H1 (cell line): Measurements from ENCODE around the gene OR6K6. TPM values are rescaled to one million over a fixed set of nuclear protein-coding genes. Genes with fewer than 3 reads are reported as not detected.

ENCODE experiments used
- ATF2 ChIP-seq: IDR thresholded peaks from 2 replicates; pipeline ENCODE4 v1.6.1; 2012; ENCODE audit warnings: low read length, inconsistent platforms
- CEBPB ChIP-seq: IDR thresholded peaks from 2 replicates; pipeline ENCODE4 v1.6.1; 2012; ENCODE audit warnings: low read depth, low read length
- KDM4A ChIP-seq: IDR thresholded peaks from one replicate; pipeline ENCODE4 v1.7.1; 2012; ENCODE audit warnings: low read depth, mild to moderate bottlenecking, moderate library complexity, low read length, inconsistent platforms; ENCODE audit not compliant: severe bottlenecking
- RBBP5 ChIP-seq: IDR thresholded peaks from 2 replicates; pipeline ENCODE4 v1.7.1; 2012; ENCODE audit warnings: low read depth, mild to moderate bottlenecking, inconsistent platforms, low read length, moderate library complexity, borderline replicate concordance
- polyA plus RNA-seq, 7 experiments: library from polyadenylated mRNA; depleted of rRNA in 3 of 7; stranded (reverse) in 5 of 7; unstranded in 2 of 7; fragments of >200 nt in 5 of 7; fragments of 200-250 nt in 2 of 7; gene quantifications; 1 replicate in 5 of 7; 2 replicates in 1 of 7; 4 replicates in 1 of 7; pipeline versions ENCODE4 v1.2.1 to v1.2.3, GENCODE V29; 2011 to 2013; ENCODE audit warnings: missing spikeins in 2 of 7, mixed read lengths in 2 of 7
- total RNA-seq: library from RNA; stranded (reverse); fragmentation: NEBNext Ultra II Directional; extraction: Animal tissue kit (Norgen Biotek cat#: 25700); gene quantifications from 2 replicates; pipeline ENCODE4 v1.2.1, GENCODE V29; 2021

OR6K6 gene
- total and polyA plus RNA-seq, 2 of the 8 experiments (the other 6 are each of a cell fraction or from before 2014, with no cell fraction given), result not detected

- no peak for TF ChIP-seq ATF2
- no peak for TF ChIP-seq RBBP5
- no peak for TF ChIP-seq CEBPB
- no peak for TF ChIP-seq KDM4A
Measured at GRCh38 chr1:158800526-158800925, 46.0 kb downstream of the OR6K6 start (continued).
